Effector CD4-positive, alpha-beta T cell (primary cell): ENCODE measurements around the gene RNF44.

Source experiments
- DNase-seq: peaks from one replicate; pipeline ENCODE4 v3.0.0-alpha.2; 2020

RNF44 gene

GRCh38 chr5:176534640-176535039 is 2.6 kb downstream of the RNF44 start:
- no peak for DNase-seq

- peak; percentile 54 for DNase-seq
Observed at GRCh38 chr5:176533894-176534611, 3.1 kb downstream of the RNF44 start.

- no peak for DNase-seq
Observed at GRCh38 chr5:176533390-176533789, 3.8 kb downstream of the RNF44 start.

- DNase-seq = no peak
Observed at GRCh38 chr5:176532795-176533194, 4.4 kb downstream of the RNF44 start.

GRCh38 chr5:176531902-176532493 is 5.2 kb downstream of the RNF44 start:
- DNase-seq = no peak

GRCh38 chr5:176530983-176531901 is 6.0 kb downstream of the RNF44 start:
- DNase-seq = no peak

- DNase-seq = no peak
Observed at GRCh38 chr5:176530393-176530982, 6.7 kb downstream of the RNF44 start.

GRCh38 chr5:176529741-176530141 is 7.5 kb downstream of the RNF44 start:
- DNase-seq = peak; percentile 53

- no peak for DNase-seq
Observed at GRCh38 chr5:176529116-176529740, 8.0 kb downstream of the RNF44 start.

- no peak for DNase-seq
Observed at GRCh38 chr5:176528761-176529115, 8.5 kb downstream of the RNF44 start.

GRCh38 chr5:176528301-176528700 is 8.9 kb downstream of the RNF44 start:
- DNase-seq = no peak

- no peak for DNase-seq
Observed at GRCh38 chr5:176527246-176528222, 9.7 kb downstream of the RNF44 start.

- no peak for DNase-seq
Observed at GRCh38 chr5:176526462-176526861, 10.7 kb downstream of the RNF44 start.

GRCh38 chr5:176525677-176526076 is 11.5 kb downstream of the RNF44 start:
- no peak for DNase-seq

- no peak for DNase-seq
Observed at GRCh38 chr5:176524987-176525386, 12.2 kb downstream of the RNF44 start.

GRCh38 chr5:176524138-176524537 is 13.1 kb downstream of the RNF44 start:
- no peak for DNase-seq

GRCh38 chr5:176521699-176522263 is 15.4 kb downstream of the RNF44 start:
- DNase-seq = no peak

GRCh38 chr5:176521286-176521685 is 15.9 kb downstream of the RNF44 start:
- no peak for DNase-seq

- DNase-seq = no peak
Observed at GRCh38 chr5:176519810-176520720, 17.1 kb downstream of the RNF44 start.

GRCh38 chr5:176517053-176517661 is 20.0 kb downstream of the RNF44 start:
- DNase-seq = no peak
